ENCODE measurements around the gene AHNAK. TPM values are rescaled to one million over a fixed set of nuclear protein-coding genes. Genes with fewer than 3 reads are reported as not detected.

AHNAK gene
- total and polyA plus RNA-seq, 8 donors: 37.4 to 693 (median 554) TPM

- peak overlapping the region; percentile 11 to 26 (median 18) for H3K4me3 ChIP-seq
- TF ChIP-seq EP300 (IDR thresholded peaks at IDR 0.05) (no peak), CTCF (IDR thresholded peaks at IDR 0.05) (peak in 5 of 7 experiments; percentile 21 to 56 (median 38)), POLR2A (IDR thresholded peaks at IDR 0.05) (no peak), POLR2AphosphoS5 (IDR thresholded peaks at IDR 0.05) (peak; percentile 49 to 82 (median 78))
- H3K9me3 ChIP-seq: no peaks in the 10 kb centered on the region
- 12 to 16% (median 15%) methylated on average over 19 of the region's 19 CpGs for WGBS, 5 donors
- peaks cover 40 to 84% (median 60%) of the 10 kb centered on the region in 4 donors for H3K4me1 ChIP-seq
- intact Hi-C loops (cut with DNase I; ENCODE audit: low total_unique reads): no loop called here
- no peaks in the 10 kb centered on the region for H3K36me3 ChIP-seq
- peak overlapping the region; percentile 73 to 85 (median 81) for H3K27ac ChIP-seq
- H3K27me3 ChIP-seq: no peaks in the 10 kb centered on the region
- peak; percentile 78 to 91 for DNase-seq
Observed at GRCh38 chr11:62508336-62509058, 38.1 kb downstream of the AHNAK start.

- Histone ChIP-seq H3K36me3 (no peaks in the 10 kb centered on the region), H3K9me3 (no peaks in the 10 kb centered on the region), H3K4me3 (no peak overlapping the region), H3K27me3 (no peaks in the 10 kb centered on the region), H3K27ac (peak overlapping the region in 3 of 5 donors; percentile 73 to 85 (median 82)), H3K4me1 (peaks cover 42 to 91% (median 65%) of the 10 kb centered on the region in 4 donors)
- 70 to 89% (median 87%) methylated on average over 1 of the region's 1 CpG for WGBS, 5 donors
- intact Hi-C loops (cut with DNase I; ENCODE audit: low total_unique reads): no loop called here
- TF ChIP-seq EP300 (IDR thresholded peaks at IDR 0.05): no peak
- TF ChIP-seq POLR2AphosphoS5 (IDR thresholded peaks at IDR 0.05): no peak
- no peak for TF ChIP-seq CTCF (IDR thresholded peaks at IDR 0.05)
- TF ChIP-seq POLR2A (IDR thresholded peaks at IDR 0.05): no peak
- no peak for DNase-seq
Observed at GRCh38 chr11:62507125-62507422, 39.5 kb downstream of the AHNAK start.

GRCh38 chr11:62506413-62507124, 40.0 kb downstream of the AHNAK start:
- H3K9me3 ChIP-seq: no peaks in the 10 kb centered on the region
- H3K36me3 ChIP-seq: no peaks in the 10 kb centered on the region
- no peak for DNase-seq
- WGBS, 5 donors: 64 to 79% (median 74%) methylated on average over 7 to 10 of the region's 10 CpGs
- peak overlapping the region in 4 of 5 donors; percentile 8 to 85 (median 70) for H3K27ac ChIP-seq
- no peak for TF ChIP-seq CTCF (IDR thresholded peaks at IDR 0.05)
- no peak for TF ChIP-seq POLR2AphosphoS5 (IDR thresholded peaks at IDR 0.05)
- TF ChIP-seq POLR2A (IDR thresholded peaks at IDR 0.05): no peak
- no peak for TF ChIP-seq EP300 (IDR thresholded peaks at IDR 0.05)
- H3K27me3 ChIP-seq: no peaks in the 10 kb centered on the region
- intact Hi-C loops (cut with DNase I; ENCODE audit: low total_unique reads): no loop called here
- H3K4me3 ChIP-seq: no peak overlapping the region
- H3K4me1 ChIP-seq: peaks cover 47 to 96% (median 70%) of the 10 kb centered on the region in 4 donors

GRCh38 chr11:62505440-62506091, 41.0 kb downstream of the AHNAK start:
- intact Hi-C loops (cut with DNase I; ENCODE audit: low total_unique reads): no loop called here
- H3K27ac ChIP-seq: peak overlapping the region in 4 of 5 donors; percentile 14 to 85 (median 70)
- H3K4me3 ChIP-seq: peak overlapping the region; percentile 23 to 36 (median 31)
- H3K4me1 ChIP-seq: peaks cover 51 to 97% (median 74%) of the 10 kb centered on the region in 4 donors
- H3K36me3 ChIP-seq: no peaks in the 10 kb centered on the region
- WGBS, 5 donors: 21 to 38% (median 24%) methylated on average over 30 of the region's 30 CpGs
- no peaks in the 10 kb centered on the region for H3K9me3 ChIP-seq
- peak in 1 of 2 donors; percentile 72 for DNase-seq
- H3K27me3 ChIP-seq: no peaks in the 10 kb centered on the region
- TF ChIP-seq POLR2AphosphoS5 (IDR thresholded peaks at IDR 0.05) (no peak), CTCF (IDR thresholded peaks at IDR 0.05) (no peak), POLR2A (IDR thresholded peaks at IDR 0.05) (no peak), EP300 (IDR thresholded peaks at IDR 0.05) (no peak)

Data from stomach (tissue), 9 donors.